Stomach (tissue), 4 donors: Measurements from ENCODE around the gene TRAPPC2L.

Source experiments
- CTCF ChIP-seq, 7 experiments: fragments of 450-650 bp in 4 of 7; fragments of 200-600 bp in 3 of 7; sonication (generic) in 3 of 7; IDR thresholded peaks; one replicate each; pipeline ENCODE4 v1.5.1; 2016 to 2019; ENCODE audit warnings: antibody characterized with exemption in 7 of 7, control low read depth in 2 of 7, mild to moderate bottlenecking in 1 of 7
- POLR2AphosphoS5 ChIP-seq, 3 donors: sonication (generic); formaldehyde crosslinking; IDR thresholded peaks; one replicate each; pipeline ENCODE4 v1.6.1; 2016; ENCODE audit warnings: antibody characterized with exemption in 3 of 3

GRCh38 chr16:88886845-88887521, 30.1 kb downstream of the TRAPPC2L start:
- peak in 1 of 7 experiments; percentile 19 for TF ChIP-seq CTCF (IDR thresholded peaks at IDR 0.05)
- TF ChIP-seq POLR2AphosphoS5 (IDR thresholded peaks at IDR 0.05): peak in 1 of 3 donors; percentile 49
